Measurements from ENCODE around the gene TMA16. TPM values are rescaled to one million over a fixed set of nuclear protein-coding genes. Genes with fewer than 3 reads are reported as not detected.

TMA16 gene
- total and polyA plus RNA-seq, 2 of the 13 experiments (the other 11 are each of a cell fraction or from before 2014, with no cell fraction given) = 8.1 to 52.5 TPM

DNA sequence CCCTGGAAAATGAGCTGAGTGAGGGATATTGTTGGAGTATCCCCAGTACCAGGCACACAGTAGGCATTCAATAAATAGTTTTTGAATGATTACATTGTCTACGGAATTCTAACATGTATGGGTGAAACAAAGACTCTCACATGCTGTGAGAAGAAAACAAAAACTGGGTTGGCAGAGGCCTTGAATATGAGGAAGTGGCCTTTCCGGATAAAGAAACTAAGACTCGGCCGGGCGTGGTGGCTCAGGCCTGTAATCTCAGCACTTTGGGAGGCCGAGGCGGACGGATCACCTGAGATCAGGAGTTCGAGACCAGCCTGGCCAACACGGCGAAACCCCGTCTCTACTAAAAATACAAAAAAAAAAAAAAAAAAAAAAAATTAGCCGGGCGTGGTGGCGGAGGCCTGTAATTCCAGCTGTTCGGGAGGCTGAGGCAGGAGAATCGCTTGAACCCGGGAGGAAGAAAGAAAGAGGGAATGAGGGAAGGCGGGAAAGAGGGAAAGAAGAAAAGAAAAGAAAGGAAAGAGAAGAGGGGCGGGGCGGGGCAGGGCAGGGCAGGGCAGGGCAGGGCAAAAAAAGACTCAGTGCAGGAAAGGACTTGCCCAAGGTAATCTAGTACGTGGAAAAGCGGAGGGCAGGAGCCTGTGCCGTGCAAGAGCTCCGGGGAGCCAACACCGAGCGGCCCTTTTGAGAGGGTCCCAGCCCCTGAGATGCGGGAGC, 689 bp upstream of the TMA16 start:
- H4K20me1 ChIP-seq (ENCODE audit: insufficient read depth, low read length) = 0 out of 2 replicates have a peak, but pooled peaks cover 8% of the 10 kb centered on the region
- 0 out of 5 replicates have a peak, but pooled peaks cover 0 to 6% of the 10 kb centered on the region in 2 experiments for H3K36me3 ChIP-seq (replicated peaks in 1 of 2; ENCODE audit: control insufficient read depth in 1 of 2, insufficient read depth in 2 of 2, low read length in 2 of 2)
- no peak for FAIRE-seq
- in situ Hi-C loops (cut with HindIII; ENCODE audit: extremely low pct_ligation_motif_present, low pct_unique_long_range_greater_than_20kb) (no loop called here), intact Hi-C loops (cut with micrococcal nuclease; ENCODE audit: unreplicated experiment) (loop anchor here (1.0 to 2.0 kb wide), 2 partner anchors 51 to 328 kb away; partner anchors contain the start of gene NAF1)
- H2AFZ ChIP-seq (ENCODE audit: low read length) = no peak overlapping the region
- WGBS (ENCODE audit: low lambda C conversion rate) = 60% methylated on average over 23 of the region's 28 CpGs
- peak overlapping the region; percentile 98 for H3K9ac ChIP-seq (ENCODE audit: insufficient read depth, low read depth, low read length)
- H3K27ac ChIP-seq (ENCODE audit: extremely low read length, insufficient read depth, low read length) = peak overlapping the region; percentile 99
- DNase-seq (ENCODE audit: low spot score) = no peak
- no peaks in the 10 kb centered on the region for H3K9me3 ChIP-seq (ENCODE audit: low read length)
- H3K4me2 ChIP-seq (ENCODE audit: low read depth, low read length) = peak overlapping the region; percentile 67
- H3K4me1 ChIP-seq (ENCODE audit: insufficient read depth, low read length) = peaks cover 22% of the 10 kb centered on the region
- peaks cover 36% of the 10 kb centered on the region for H3K79me2 ChIP-seq (ENCODE audit: insufficient read depth, low read length)
- POLR2A ChIA-PET = interaction anchor here (0.9 to 1.6 kb wide), 11 partner anchors 8 to 810 kb away, joined by 3 to 7 read pairs (median 4); no protein-coding TSS in a partner anchor
- H3K27me3 ChIP-seq (ENCODE audit: control insufficient read depth in 1 of 2, insufficient read depth in 2 of 2, low read length in 2 of 2) = peaks cover 0 to 4% of the 10 kb centered on the region in 2 experiments; a peak in 1 of 5 replicates
- BruUV-seq (replicated peaks) = TSS peak; percentile 83
- ATAC-seq = no peak
- H3K4me3 ChIP-seq (replicated peaks in 1 of 3; ENCODE audit: insufficient read depth in 1 of 3, low read depth in 2 of 3, low read length in 3 of 3) = peak overlapping the region; percentile 63 to 94 (median 74)
- CTCF ChIA-PET (ENCODE audit: low intra/inter-chr PET ratio, low total read pairs) = no interaction called here
- TF ChIP-seq MXI1 (IDR thresholded peaks at IDR 0.05; ENCODE audit: borderline replicate concordance, low read depth, low read length) = no peak
- TF ChIP-seq MED1 (CRISPR knock-in tag; IDR thresholded peaks at IDR 0.05) = no peak
- TF ChIP-seq DNMT3B (CRISPR knock-in tag; conservative IDR thresholded peaks at IDR 0.05) = no peak
- TF ChIP-seq ZNF20 (CRISPR knock-in tag; IDR thresholded peaks at IDR 0.05) = peak; percentile 18; the same call in 1 of the 2 replicates
- TF ChIP-seq, protein P1, sequence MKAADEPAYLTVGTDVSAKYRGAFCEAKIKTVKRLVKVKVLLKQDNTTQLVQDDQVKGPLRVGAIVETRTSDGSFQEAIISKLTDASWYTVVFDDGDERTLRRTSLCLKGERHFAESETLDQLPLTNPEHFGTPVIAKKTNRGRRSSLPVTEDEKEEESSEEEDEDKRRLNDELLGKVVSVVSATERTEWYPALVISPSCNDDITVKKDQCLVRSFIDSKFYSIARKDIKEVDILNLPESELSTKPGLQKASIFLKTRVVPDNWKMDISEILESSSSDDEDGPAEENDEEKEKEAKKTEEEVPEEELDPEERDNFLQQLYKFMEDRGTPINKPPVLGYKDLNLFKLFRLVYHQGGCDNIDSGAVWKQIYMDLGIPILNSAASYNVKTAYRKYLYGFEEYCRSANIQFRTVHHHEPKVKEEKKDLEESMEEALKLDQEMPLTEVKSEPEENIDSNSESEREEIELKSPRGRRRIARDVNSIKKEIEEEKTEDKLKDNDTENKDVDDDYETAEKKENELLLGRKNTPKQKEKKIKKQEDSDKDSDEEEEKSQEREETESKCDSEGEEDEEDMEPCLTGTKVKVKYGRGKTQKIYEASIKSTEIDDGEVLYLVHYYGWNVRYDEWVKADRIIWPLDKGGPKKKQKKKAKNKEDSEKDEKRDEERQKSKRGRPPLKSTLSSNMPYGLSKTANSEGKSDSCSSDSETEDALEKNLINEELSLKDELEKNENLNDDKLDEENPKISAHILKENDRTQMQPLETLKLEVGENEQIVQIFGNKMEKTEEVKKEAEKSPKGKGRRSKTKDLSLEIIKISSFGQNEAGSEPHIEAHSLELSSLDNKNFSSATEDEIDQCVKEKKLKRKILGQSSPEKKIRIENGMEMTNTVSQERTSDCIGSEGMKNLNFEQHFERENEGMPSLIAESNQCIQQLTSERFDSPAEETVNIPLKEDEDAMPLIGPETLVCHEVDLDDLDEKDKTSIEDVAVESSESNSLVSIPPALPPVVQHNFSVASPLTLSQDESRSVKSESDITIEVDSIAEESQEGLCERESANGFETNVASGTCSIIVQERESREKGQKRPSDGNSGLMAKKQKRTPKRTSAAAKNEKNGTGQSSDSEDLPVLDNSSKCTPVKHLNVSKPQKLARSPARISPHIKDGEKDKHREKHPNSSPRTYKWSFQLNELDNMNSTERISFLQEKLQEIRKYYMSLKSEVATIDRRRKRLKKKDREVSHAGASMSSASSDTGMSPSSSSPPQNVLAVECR (CRISPR knock-in tag; IDR thresholded peaks at IDR 0.05; ENCODE audit: borderline replicate concordance) = no peak
- no peak for TF ChIP-seq TCF12 (IDR thresholded peaks at IDR 0.05)
- TF ChIP-seq TCF12 (CRISPR knock-in tag; IDR thresholded peaks at IDR 0.05) = peak; percentile 41; the same call in 1 of the 2 replicates
- TF ChIP-seq, protein P2, sequence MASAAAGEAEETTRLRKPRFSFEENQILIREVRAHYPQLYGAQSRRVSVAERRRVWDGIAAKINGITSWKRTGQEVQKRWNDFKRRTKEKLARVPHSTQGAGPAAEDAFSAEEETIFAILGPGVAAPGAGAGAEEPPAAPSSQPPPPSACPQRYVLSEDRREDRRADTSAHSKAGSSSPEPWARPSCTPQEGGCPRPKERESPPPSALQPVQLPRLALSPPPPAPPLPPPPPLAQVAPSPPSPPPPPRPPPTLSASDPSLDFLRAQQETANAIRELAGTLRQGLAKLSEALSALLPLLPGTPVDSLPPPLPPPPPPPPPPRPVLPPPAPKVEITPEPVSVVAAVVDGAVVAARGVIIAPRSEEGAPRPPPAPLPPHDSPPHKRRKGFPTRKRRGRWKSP (CRISPR knock-in tag; IDR thresholded peaks at IDR 0.05) = no peak
- peak; percentile 71; the same call in 1 of the 2 replicates for TF ChIP-seq ZNF17 (CRISPR knock-in tag; IDR thresholded peaks at IDR 0.05)
- TF ChIP-seq HMG20A (CRISPR knock-in tag; IDR thresholded peaks at IDR 0.05; ENCODE audit: borderline replicate concordance) = no peak
- TF ChIP-seq, protein P3, sequence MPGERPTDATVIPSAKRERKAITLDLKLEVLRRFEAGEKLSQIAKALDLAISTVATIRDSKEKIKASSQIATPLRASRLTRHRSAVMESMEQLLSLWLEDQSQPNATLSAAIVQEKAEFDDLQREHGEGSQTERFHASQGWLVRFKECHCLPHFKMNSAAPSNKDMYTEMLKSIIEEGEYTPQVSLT (CRISPR knock-in tag; IDR thresholded peaks at IDR 0.05; ENCODE audit: borderline replicate concordance, low read depth) = no peak
- no peak for TF ChIP-seq ELF3 (CRISPR knock-in tag; IDR thresholded peaks at IDR 0.05)
- no peak for TF ChIP-seq NFKB2 (CRISPR knock-in tag; IDR thresholded peaks at IDR 0.05; ENCODE audit: borderline replicate concordance)
- no peak for TF ChIP-seq RORA (CRISPR knock-in tag; IDR thresholded peaks at IDR 0.05)
- TF ChIP-seq, protein P4, sequence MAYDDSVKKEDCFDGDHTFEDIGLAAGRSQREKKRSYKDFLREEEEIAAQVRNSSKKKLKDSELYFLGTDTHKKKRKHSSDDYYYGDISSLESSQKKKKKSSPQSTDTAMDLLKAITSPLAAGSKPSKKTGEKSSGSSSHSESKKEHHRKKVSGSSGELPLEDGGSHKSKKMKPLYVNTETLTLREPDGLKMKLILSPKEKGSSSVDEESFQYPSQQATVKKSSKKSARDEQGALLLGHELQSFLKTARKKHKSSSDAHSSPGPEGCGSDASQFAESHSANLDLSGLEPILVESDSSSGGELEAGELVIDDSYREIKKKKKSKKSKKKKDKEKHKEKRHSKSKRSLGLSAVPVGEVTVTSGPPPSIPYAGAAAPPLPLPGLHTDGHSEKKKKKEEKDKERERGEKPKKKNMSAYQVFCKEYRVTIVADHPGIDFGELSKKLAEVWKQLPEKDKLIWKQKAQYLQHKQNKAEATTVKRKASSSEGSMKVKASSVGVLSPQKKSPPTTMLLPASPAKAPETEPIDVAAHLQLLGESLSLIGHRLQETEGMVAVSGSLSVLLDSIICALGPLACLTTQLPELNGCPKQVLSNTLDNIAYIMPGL (CRISPR knock-in tag; IDR thresholded peaks at IDR 0.05; ENCODE audit: borderline replicate concordance in 1 of 2, low read depth in 1 of 2) = no peak

All from HepG2 (cell line).